IPS DF 4.7 (cell line): Measurements from ENCODE around the gene AP1B1.
"Not testable (repeated sequence)": the region's sequence is repeated elsewhere in the genome, so short reads cannot be mapped to it uniquely, and the experiment has no call there.

Experiments
- DNase-seq: peaks from one replicate; pipeline ENCODE4 v3.0.0-alpha.2; 2013; ENCODE audit warnings: low spot score; ENCODE audit errors: extremely low read depth

The AP1B1 gene

GRCh38 chr22:29387921-29388758, at the start of gene AP1B1:
Gene AP1B1 (minus strand): TSS chr22:29388570. CDS start chr22:29367243, 21,327 bp downstream.
- peak; percentile 56 for DNase-seq

DNA sequence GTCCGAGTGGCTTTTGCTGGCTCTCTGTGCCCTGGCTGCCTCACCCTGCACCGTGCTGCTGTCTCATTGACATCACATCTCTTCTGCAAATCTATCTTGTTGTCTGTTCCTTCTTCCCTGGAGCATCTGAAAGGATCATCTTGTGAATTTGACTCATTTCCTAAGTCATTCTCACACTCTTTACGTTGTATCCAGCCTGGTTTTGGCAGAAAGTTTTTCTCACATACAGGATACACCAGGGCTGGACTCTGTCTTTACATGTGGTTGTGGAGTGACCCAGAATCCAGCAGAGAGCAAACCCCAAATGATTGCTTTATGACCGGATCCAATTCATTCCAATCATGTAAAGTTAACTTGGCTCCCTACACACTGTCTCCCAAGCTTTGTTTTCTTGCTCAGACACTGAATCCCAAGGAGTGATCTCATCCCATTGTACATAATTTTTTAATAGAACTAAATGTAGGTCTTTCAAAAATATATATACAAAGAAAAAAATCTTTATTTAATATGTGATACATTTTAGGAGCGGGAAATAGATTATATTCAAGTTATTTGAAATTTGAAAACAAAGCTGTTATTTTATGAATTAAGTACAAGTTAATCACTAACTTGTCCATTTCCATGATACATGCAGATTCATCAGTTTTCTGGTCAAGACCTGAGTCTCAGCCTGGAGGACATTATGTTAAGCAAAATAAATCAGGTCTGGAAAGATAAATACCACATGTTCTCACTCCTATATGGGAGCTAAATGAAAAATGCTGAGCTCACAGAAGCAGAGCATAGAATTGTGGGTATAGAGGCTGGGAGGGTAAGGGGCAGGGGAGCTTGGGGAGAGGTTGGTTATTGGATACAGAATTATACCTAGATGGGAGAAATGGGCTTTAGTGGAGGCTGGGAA, 47.1 kb upstream of the AP1B1 start:
- DNase-seq: no peak

- DNase-seq: no peak
Observed at GRCh38 chr22:29434288-29434687, 45.9 kb upstream of the AP1B1 start.

DNA sequence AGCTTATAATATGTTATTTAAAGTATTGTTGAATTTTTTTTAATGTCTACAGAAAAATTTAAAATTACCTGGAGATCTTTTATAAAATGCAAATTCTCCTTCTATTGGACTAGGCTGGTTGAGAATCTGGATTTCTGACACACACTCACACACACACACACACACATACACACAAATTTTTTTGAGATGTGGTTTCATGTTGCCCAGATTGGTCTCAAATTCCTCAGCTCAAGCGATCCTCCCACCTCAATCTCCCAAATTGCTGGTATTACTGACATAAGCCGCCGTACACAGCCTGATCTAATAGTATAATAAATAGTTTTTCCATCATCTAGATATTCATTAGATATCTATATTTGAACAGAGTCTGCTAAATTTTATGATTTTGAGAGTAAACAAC, 45.5 kb upstream of the AP1B1 start:
- no peak for DNase-seq

DNA sequence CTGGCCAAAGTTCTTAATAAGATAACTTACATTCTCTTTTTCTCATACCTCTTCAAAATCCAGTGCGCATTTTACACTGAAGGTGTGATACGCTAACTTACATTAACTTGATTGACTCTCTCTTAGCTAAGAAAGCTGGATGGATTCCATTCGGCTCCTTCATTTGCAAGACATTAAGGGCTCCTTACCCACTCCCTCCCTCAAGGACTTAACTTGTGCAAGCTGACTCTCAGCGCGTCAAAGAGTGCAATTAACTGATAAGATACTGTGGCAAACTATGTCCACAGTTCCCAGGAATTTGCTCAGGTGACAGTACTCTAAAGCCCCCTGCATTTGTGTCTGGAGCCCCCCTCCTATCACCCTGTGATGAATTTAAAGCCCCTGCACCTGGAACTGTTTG, 43.6 kb upstream of the AP1B1 start:
- DNase-seq: no peak

DNA sequence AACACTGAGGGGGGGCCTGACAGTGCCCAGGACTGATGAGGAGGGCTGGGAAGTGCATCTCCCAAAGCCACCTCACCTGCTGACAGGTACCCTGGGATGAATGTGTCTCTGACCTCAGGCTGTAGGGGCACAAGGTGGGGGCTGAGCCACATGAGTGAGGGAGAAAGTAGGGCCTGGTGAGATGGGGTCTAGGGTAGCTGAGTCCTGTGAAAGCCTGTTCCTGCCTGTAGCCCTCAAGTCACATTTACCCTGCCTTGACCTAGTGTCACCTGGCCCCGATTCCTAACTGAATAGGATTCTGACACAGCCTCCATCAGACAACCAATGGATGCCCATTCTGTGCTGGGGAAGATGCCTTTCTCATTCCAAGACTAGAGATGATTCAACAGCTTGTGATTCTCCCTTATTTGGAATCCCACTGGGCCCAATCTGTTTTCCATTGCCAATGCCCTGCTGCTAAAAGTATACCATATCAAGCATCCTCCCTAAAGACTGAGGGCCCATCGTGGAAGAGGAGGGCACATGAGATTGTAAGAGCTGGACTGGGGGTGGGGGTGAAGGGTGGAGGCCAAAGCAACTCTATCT, 38.9 kb upstream of the AP1B1 start:
- DNase-seq: no peak

- DNase-seq: no peak
Observed at GRCh38 chr22:29426476-29426875, 38.1 kb upstream of the AP1B1 start.

- not testable (repeated sequence) for DNase-seq
Observed at GRCh38 chr22:29418704-29419103, 30.3 kb upstream of the AP1B1 start.

DNA sequence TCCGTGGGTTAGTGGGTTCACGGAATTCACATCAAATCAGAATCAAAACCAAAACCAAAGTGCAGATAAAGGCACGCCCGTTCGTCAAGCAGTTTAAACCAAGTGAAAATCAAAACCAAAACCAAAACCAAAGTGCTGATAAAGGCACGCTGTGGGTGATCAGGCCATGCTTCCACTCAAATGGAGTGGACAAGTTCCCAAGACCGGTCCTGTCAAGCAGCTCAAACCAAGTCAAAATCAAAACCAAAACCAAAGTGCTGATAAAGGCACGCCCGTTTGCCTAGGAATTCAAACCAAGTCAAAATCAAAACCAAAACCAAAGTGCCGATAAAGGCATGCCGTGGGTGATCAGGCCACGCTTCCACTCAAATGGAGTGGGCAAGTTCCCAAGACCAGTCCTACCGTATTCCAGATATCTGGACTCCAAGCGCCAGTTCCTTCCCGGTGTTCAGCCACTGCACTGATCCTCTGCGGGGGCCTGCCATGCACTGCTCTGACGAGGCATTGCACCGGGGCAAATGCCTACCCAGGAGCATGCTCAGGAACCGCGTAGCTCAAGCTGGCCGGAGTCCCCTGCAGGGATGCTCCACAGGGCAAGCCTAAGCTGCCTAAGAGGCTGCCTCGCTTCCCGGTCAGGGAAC, 26.7 kb upstream of the AP1B1 start:
- DNase-seq: not testable (repeated sequence)

GRCh38 chr22:29412772-29413171, 24.4 kb upstream of the AP1B1 start:
- not testable (repeated sequence) for DNase-seq

- DNase-seq: not testable (repeated sequence)
Observed at GRCh38 chr22:29411569-29412211, 23.3 kb upstream of the AP1B1 start.

DNA sequence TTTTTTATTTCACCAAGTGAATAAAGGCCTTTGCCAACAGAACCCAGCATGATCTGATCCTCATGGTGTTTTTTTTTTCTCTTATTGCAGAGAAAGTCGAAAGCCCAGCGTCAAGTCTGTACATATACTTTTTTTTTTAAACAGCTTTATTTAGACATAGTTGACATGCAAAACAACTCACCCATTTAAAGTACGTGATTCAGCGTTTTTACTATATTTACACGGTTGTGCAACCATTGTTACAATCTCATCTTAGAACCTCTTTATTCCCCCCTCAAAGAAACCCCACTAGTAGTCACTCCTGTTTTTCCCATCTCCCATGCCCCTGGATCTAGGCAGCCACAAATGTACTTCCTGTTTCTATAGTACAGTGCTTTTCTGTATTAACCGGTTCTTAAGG, 20.6 kb upstream of the AP1B1 start:
- DNase-seq: no peak

GRCh38 chr22:29401538-29401937, 13.2 kb upstream of the AP1B1 start:
- not testable (repeated sequence) for DNase-seq

- no peak for DNase-seq
Observed at GRCh38 chr22:29400576-29400975, 12.2 kb upstream of the AP1B1 start.

- no peak for DNase-seq
Observed at GRCh38 chr22:29397791-29398190, 9.4 kb upstream of the AP1B1 start.

DNA sequence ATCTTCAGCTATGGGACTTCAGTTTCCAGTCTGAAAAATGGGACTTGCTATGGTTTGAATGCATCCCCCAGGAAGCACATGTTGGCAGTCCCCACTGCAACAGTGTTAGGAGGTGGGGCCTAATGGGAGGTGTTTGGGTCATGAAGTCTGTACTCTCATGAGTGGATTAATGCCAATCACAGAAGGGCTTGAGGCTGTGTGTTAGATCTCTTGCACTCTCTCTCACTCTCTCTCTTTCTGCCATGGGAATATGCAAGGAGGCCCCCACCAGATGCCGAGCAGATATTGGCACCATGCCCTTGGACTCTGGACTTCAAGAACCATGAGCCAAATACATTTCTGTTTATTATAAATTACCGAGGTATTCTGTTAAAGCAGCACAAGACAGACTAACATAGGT, 7.8 kb upstream of the AP1B1 start:
- DNase-seq: no peak

- DNase-seq: peak; percentile 62
Observed at GRCh38 chr22:29394931-29395581, 6.7 kb upstream of the AP1B1 start.

GRCh38 chr22:29393019-29393608, 4.7 kb upstream of the AP1B1 start:
- DNase-seq: no peak

DNA sequence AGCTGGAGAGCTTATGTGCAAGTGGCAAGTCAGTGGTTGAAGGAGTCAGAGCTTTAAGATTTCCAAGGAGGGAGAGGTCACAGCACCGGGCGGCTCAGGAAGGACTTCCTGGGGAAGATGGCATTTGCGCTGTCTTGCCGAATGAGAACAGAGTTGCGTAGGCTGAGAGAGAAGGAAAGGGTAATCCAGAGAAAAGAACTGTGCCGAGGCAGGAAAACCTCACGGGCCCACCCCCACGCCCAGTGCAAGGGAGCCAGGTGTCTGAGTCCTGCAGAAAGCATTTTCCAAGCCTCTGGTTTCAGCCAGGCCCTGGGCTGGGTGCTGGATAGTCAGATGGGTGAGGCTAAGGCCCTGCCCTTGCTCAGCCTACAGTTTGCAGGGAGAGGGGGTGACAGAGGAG, 3.2 kb upstream of the AP1B1 start:
- no peak for DNase-seq

GRCh38 chr22:29390270-29390669, 1.9 kb upstream of the AP1B1 start:
- no peak for DNase-seq
